Activated CD8-positive, alpha-beta memory T cell treated with anti-CD3 and anti-CD28 coated beads for 36 hours (primary cell): ENCODE results near the gene DNAH17. TPM values are rescaled to one million over a fixed set of nuclear protein-coding genes. Genes with fewer than 3 reads are reported as not detected.

ENCODE experiments used
- CTCF ChIA-PET: fragments of 350-600 bp; sonication (Branson Sonifier 250); formaldehyde crosslinking; loops from one replicate; lab custom pipeline; 2021; ENCODE audit warnings: antibody characterized with exemption; lab: Charles Lee
- POLR2A ChIA-PET: fragments of 350-600 bp; sonication (Branson Sonifier 250); formaldehyde crosslinking; loops from one replicate; lab custom pipeline; 2021; ENCODE audit warnings: antibody characterized with exemption; lab: Charles Lee
- total RNA-seq, 2 experiments: library from RNA; stranded (reverse); gene quantifications; one replicate each; pipeline ENCODE4 v1.2.3, GENCODE V29; 2021

The DNAH17 gene
- total RNA-seq, 2 experiments from 2014 or later = 0.08 to 0.10 TPM

- ChIA-PET CTCF (no interaction called here), POLR2A (no interaction called here)
Measured at GRCh38 chr17:78532311-78532710, 44.9 kb downstream of the DNAH17 start.

- ChIA-PET POLR2A (no interaction called here), CTCF (interaction anchor here (1.5 kb wide), 1 partner anchor 21 kb away, joined by 3 read pairs; no protein-coding TSS in a partner anchor)
Measured at GRCh38 chr17:78530675-78531074, 46.5 kb downstream of the DNAH17 start.

GRCh38 chr17:78529871-78530670 is 47.1 kb downstream of the DNAH17 start:
- ChIA-PET CTCF (interaction anchor here (1.5 kb wide), 1 partner anchor 20 kb away, joined by 3 read pairs; no protein-coding TSS in a partner anchor), POLR2A (no interaction called here)

- ChIA-PET CTCF (interaction anchor here (1.5 kb wide), 1 partner anchor 19 kb away, joined by 3 read pairs; no protein-coding TSS in a partner anchor), POLR2A (no interaction called here)
Measured at GRCh38 chr17:78529251-78529650, 47.9 kb downstream of the DNAH17 start.

GRCh38 chr17:78528541-78528940 is 48.7 kb downstream of the DNAH17 start:
- ChIA-PET POLR2A (no interaction called here), CTCF (no interaction called here)

- POLR2A ChIA-PET = no interaction called here
- CTCF ChIA-PET = no interaction called here
Measured at GRCh38 chr17:78527345-78527744, 49.9 kb downstream of the DNAH17 start.

GRCh38 chr17:78526231-78527025 is 50.8 kb downstream of the DNAH17 start:
- POLR2A ChIA-PET = no interaction called here
- CTCF ChIA-PET = no interaction called here

- POLR2A ChIA-PET = no interaction called here
- CTCF ChIA-PET = no interaction called here
Measured at GRCh38 chr17:78525511-78526160, 51.6 kb downstream of the DNAH17 start.

GRCh38 chr17:78524870-78525510 is 52.2 kb downstream of the DNAH17 start:
- ChIA-PET POLR2A (no interaction called here), CTCF (no interaction called here)

GRCh38 chr17:78523934-78524655 is 53.1 kb downstream of the DNAH17 start:
- ChIA-PET POLR2A (no interaction called here), CTCF (no interaction called here)

GRCh38 chr17:78522031-78522809 is 55.0 kb downstream of the DNAH17 start:
- ChIA-PET POLR2A (no interaction called here), CTCF (no interaction called here)

GRCh38 chr17:78517421-78517820 is 59.8 kb downstream of the DNAH17 start:
- POLR2A ChIA-PET = no interaction called here
- CTCF ChIA-PET = no interaction called here

GRCh38 chr17:78515480-78515879 is 61.7 kb downstream of the DNAH17 start:
- ChIA-PET POLR2A (no interaction called here), CTCF (no interaction called here)

GRCh38 chr17:78514521-78514920 is 62.7 kb downstream of the DNAH17 start:
- POLR2A ChIA-PET = interaction anchor here (0.6 kb wide), 1 partner anchor 1954 kb away, joined by 3 read pairs; no protein-coding TSS in a partner anchor

GRCh38 chr17:78512976-78513375 is 64.2 kb downstream of the DNAH17 start:
- POLR2A ChIA-PET = no interaction called here
- CTCF ChIA-PET = no interaction called here

More at GRCh38 chr17:78514521-78514920, 62.7 kb downstream of the DNAH17 start:
- CTCF ChIA-PET = interaction anchor here (0.7 kb wide), 1 partner anchor 1489 kb away, joined by 3 read pairs; no protein-coding TSS in a partner anchor

GRCh38 chr17:78510141-78511075 is 66.8 kb downstream of the DNAH17 start:
- ChIA-PET POLR2A (no interaction called here), CTCF (interaction anchor here (0.6 to 1.2 kb wide), 2 partner anchors 20 to 221 kb away, joined by 3 read pairs; no protein-coding TSS in a partner anchor)

GRCh38 chr17:78507526-78507925 is 69.7 kb downstream of the DNAH17 start:
- CTCF ChIA-PET = no interaction called here
- POLR2A ChIA-PET = no interaction called here
